ENCODE measurements around the gene ATP11A. TPM values are rescaled to one million over a fixed set of nuclear protein-coding genes. Genes with fewer than 3 reads are reported as not detected.

Gene ATP11A
- total and polyA plus RNA-seq, 10 of the 15 experiments (the other 5 are each of a cell fraction or from before 2014, with no cell fraction given): 1.4 to 69.6 (median 14.4) TPM

GRCh38 chr13:112903606-112904195, 213.9 kb downstream of the ATP11A start:
- H3K4me1 ChIP-seq (ENCODE audit: control insufficient read depth, insufficient read depth, low read length): no peaks in the 10 kb centered on the region
- H3K79me2 ChIP-seq (ENCODE audit: control insufficient read depth, insufficient read depth, low read length): no peaks in the 10 kb centered on the region
- no peak overlapping the region for H3K4me2 ChIP-seq (ENCODE audit: control insufficient read depth, insufficient read depth)
- H3K36me3 ChIP-seq (ENCODE audit: control insufficient read depth in 2 of 2, insufficient read depth in 2 of 2, low read length in 1 of 2): no peaks in the 10 kb centered on the region
- BruUV-seq (replicated peaks): no TSS peak
- no peak overlapping the region for H2AFZ ChIP-seq (ENCODE audit: control insufficient read depth, low read depth, low read length)
- ChIA-PET CTCF (no interaction called here), POLR2A (no interaction called here), SMC1A (ENCODE audit: uncharacterized antibody, unreplicated experiment) (no interaction called here), RAD21 (ENCODE audit: unreplicated experiment) (no interaction called here)
- no peaks in the 10 kb centered on the region; a peak in 1 of 4 replicates for H3K27me3 ChIP-seq (replicated peaks in 1 of 2; ENCODE audit: control insufficient read depth in 2 of 2, insufficient read depth in 2 of 2, low read length in 1 of 2)
- H3K27ac ChIP-seq (ENCODE audit: control insufficient read depth, insufficient read depth): no peak overlapping the region
- ATAC-seq (no peak), DNase-seq (ENCODE audit: low read depth, low spot score) (no peak), FAIRE-seq (no peak)
- in situ Hi-C loops (cut with MboI): no loop called here
- no peak overlapping the region for H3K9ac ChIP-seq (ENCODE audit: control insufficient read depth, insufficient read depth, low read length)
- no peak overlapping the region for H3K4me3 ChIP-seq
- no peaks in the 10 kb centered on the region for H4K20me1 ChIP-seq (ENCODE audit: control insufficient read depth, insufficient read depth)
- no peaks in the 10 kb centered on the region; the same call in 2 of the 3 replicates for H3K9me3 ChIP-seq (replicated peaks; ENCODE audit: control insufficient read depth, insufficient read depth, low read length)
- TF ChIP-seq RUNX3 (IDR thresholded peaks at IDR 0.05; ENCODE audit: low read length) (no peak), BCL11A (IDR thresholded peaks at IDR 0.05; ENCODE audit: low read depth, low read length) (no peak), IRF4 (IDR thresholded peaks at IDR 0.05; ENCODE audit: low read depth, low read length) (no peak), PRDM15 (CRISPR knock-in tag; IDR thresholded peaks at IDR 0.05) (no peak), ELK1 (IDR thresholded peaks at IDR 0.05; ENCODE audit: low read depth, low read length) (no peak), STAT1 (conservative IDR thresholded peaks at IDR 0.05) (no peak), SMAD1 (IDR thresholded peaks at IDR 0.05; ENCODE audit: low read depth, partially characterized antibody) (no peak), EED (IDR thresholded peaks at IDR 0.05; ENCODE audit: low read depth) (no peak), SP1 (IDR thresholded peaks at IDR 0.05; ENCODE audit: low read depth, low read length) (no peak)
- WGBS (ENCODE audit: insufficient coverage, insufficient replicate concordance, low lambda C conversion rate, missing lambda C conversion rate): 73% methylated on average over 19 of the region's 19 CpGs
- intact Hi-C loops (cut with micrococcal nuclease; ENCODE audit: unreplicated experiment): no loop called here

All from GM12878 (cell line).